Activated CD4-positive, alpha-beta T cell treated with anti-CD3 and anti-CD28 coated beads, Interleukin-2, Interleukin-4, amounts not matched to agents 100 ng/mL and 50 ng/mL, durations not matched to agents 16 hours and 8 hours (primary cell): Measurements from ENCODE around the gene PLCG2.
A peak's percentile ranks its signal among the peaks of the same experiment; 100 is the strongest.
"Not testable (repeated sequence)": the region's sequence is repeated elsewhere in the genome, so short reads cannot be mapped to it uniquely, and the experiment has no call there.

ENCODE experiments used
- DNase-seq: peaks from one replicate; pipeline ENCODE4 v3.0.0-alpha.2; 2020; ENCODE audit warnings: low spot score

PLCG2 gene

DNA sequence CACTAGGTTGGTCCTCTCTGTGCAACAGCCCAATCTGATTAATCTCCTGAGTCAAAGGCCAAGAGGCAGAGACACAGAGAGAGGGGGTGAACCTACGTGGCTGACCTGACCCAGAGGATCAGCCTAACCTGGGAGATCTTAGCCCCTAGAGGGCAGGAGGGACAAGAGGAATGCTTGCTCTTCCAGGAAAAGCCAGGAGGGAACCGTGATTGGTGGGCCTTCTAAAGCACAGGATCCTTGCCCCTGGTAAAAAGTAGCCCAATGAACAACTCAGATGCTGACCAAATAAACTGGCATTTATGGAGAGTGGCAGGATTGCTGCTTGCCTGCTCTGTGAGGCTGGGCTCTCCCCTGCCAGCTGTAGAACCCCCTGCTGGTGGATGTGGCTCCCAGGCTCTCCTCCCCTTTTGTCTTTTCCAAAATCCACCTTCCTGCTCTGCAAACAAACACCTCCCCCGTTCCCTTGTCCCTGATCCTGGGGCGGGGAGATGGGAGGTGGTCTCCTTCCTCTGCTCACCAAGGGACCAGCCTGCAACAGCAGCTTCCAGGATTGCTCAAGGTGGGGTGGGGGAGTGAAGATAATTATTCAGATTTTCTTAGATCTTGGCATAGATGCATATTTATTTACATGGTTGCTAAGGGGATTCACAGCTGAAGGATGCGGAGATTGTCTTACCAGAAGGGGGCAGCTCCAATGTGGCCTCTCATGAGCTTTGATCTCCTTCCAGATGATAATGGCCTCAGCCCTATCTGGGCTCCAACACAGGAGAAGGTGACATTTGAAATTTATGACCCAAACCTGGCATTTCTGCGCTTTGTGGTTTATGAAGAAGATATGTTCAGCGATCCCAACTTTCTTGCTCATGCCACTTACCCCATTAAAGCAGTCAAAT, 160.3 kb downstream of the PLCG2 start:
- DNase-seq: no peak

DNA sequence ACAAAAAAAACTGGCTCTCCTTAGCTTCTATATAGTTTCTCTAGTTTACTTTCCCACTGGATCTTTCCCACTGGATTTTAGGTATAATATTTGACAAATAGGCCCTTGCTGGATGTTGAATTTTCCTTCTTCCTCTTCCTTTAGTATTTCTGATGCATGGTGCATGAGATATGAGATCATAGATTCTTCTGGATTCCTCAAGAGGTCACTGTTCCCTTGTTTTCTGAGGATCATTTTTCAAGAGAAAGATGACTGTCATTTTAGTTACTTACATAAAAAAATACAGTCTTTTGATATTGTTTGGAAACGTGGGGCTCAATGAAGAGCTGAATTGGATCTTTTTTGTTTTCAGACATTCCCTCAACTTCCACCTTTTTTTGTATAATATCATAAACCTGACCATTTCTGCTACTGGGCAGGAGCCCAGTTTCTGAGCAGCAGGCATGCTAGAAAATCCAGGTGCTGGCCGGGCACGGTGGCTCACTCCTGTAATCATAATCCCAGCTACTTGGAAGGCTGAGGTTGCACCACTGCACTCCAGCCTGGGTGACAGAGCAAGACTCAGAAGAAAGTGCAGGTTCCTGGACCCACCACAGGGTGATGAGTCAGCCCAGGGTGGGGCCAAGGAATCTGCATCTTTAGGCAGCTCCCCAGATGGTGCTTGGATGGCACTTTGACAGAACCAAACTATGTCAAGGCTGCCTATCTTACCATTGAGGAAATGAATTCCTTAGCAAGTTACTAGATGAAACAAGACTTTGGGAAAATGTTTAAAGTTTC, 161.9 kb downstream of the PLCG2 start:
- peak; percentile 11 for DNase-seq

DNA sequence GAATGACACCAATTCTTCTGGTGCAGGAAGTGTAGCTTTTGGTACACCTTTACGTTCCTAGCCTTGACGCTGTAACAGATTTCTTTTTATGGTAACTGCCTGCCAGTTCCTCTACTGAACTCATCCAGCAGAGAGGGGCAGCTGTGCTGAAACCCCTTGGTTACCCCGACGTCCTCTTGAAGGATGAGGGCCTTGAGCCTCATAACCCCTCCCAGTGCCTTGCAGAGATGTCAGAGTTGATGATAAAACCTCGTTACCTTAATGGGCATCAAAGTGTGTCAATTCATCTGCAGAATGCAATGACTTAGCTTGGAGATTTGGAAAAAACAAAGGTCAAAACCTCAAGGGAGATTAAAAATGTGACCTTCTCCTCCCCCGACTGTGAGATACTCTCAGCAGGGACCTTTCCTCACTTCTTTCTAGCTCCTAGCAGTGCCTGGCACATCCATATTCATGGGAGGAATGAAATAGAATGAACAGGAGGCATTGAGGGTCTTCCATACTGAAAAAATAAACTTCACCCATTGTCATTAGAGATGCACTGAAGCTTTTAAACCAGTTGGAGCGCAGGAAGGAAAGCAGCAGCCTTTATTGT, 163.0 kb downstream of the PLCG2 start:
- DNase-seq: no peak

DNA sequence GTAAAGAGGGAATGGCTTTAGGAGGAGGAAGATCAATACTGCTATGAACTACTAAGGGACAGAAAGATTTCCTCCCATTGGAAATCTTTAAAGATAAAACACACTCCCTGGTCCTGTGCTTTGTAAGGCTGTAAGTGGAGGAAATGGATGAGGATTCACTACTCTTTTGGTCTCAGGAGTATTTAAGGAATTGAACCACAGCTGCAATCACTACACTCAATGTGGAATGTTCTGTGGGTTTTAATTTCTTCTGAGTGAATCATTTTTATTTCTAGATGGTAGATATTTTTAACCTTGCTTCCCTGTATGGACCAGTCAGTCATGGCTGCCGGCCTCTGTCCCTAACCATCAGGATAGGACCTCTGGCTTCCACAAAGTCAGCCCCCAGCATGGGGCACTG, 166.6 kb downstream of the PLCG2 start:
- no peak for DNase-seq

DNA sequence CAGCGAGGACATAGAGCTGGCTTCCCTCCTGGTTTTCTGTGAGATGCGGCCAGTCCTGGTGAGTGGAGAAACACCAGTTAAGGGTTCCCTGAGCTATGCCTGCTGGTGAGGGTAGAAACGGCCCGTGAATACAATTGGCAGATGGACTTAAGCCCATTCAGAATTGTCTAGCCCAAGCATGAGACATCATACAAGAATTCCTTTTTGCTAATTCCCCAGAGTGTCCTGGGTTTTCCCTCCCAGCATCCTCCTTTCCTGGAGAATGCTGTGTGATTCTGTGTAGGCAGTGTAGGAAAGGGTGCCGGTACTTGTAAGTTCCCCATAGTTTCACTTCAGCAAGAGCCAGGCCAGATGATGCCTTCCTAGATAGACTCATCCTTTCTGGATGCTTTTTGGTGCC, 167.1 kb downstream of the PLCG2 start:
- DNase-seq: no peak

DNA sequence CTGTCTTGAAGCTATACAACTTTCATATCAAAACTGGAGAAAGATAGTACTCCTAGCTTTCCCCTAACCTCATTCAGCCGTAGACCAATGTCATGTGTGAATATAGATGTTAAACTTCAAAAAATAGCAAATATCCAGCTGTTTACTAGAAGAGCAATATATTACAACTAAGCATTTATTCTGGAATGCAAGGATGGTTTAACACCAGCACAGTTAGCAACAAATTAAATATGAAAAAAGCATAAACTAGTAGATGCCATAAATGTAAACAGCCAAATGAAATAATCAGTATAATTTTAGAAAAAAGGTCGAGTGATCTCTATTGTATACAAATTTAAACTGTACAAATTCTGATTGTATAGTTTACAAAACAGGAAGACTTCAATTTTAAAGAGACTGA, 172.5 kb downstream of the PLCG2 start:
- no peak for DNase-seq

DNA sequence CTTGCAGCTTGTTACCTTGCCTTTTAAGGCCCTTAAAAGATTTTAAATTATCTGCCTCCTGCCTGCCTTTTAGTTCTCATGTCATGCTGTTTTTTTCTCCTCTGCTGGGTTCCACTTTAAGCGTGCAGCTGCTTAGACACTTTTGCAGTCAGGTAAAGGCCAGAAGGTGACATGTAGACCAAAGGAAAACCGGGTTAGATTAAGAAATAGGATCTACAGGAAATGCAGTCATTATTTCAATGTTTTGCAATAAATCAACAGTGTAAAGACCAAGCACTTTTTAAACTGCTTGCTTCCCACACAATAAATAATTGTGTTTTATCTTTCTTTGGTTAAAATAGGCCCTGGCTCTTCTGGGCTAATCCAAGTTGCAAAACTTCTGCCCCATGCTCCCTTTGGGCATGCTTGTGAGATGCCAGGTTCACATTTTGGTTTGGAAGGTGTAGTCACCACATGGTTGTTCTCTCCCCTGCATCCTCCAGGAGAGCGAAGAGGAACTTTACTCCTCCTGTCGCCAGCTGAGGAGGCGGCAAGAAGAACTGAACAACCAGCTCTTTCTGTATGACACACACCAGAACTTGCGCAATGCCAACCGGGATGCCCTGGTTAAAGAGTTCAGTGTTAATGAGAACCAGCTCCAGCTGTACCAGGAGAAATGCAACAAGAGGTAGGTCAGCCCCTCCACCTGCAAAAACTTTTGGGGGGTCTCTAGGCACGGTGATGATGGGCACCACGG, 177.3 kb downstream of the PLCG2 start:
- DNase-seq: no peak

DNA sequence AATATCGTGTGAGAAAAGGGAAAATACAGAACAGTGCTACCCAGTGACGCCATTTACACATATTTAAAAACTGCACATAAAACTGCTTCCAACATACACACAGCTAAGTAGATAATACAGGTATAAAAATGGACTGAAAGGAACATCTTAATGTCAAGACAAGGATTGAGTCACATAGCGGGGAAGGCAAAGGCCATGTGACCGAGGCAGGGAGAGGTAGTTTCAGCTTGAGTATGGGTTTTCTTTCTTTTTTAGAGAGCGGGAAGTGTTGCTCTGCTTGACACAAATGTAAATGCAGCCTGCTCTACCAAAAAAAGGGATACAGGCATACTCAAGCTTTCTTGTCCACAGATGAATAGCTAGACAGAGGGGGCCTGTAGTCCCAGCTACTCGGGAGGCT, 185.7 kb downstream of the PLCG2 start:
- DNase-seq: no peak

DNA sequence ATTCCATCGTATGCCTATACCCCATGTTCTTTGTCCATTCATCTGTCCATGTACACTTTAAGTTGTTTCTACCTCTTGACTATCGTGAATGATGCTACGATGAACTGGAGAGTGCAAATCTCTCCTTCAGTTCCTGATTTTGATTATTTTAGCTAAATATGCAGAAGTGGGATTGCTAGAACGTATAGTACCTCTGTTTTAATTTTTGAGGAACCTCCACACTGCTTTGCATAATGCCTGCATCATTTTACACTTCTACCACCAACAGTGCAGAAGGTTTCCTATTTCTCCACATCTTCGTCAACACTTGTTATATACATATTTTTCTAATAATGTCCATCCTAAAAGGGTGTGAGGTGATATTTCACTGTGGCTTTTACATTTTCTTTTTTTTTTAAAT, 188.3 kb downstream of the PLCG2 start:
- no peak for DNase-seq

DNA sequence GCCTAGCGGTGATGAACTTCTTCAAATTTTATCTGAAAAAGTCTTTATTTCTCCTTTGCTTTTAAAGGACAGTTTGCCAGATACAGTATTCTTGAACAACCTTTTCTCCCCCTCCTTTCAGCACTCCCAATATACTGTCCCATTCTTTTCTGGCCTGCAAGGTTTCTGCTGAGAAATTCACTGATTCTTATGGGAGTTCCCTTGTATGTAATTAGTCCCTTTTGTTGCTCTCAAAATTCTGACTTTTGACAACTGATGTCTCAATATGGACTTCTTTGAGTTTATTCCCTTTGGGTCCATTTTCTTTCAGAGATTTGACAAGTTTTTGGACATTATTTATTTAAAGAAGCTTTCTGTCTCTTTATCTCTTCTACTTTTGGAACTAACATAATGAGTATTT, 192.8 kb downstream of the PLCG2 start:
- no peak for DNase-seq

DNA sequence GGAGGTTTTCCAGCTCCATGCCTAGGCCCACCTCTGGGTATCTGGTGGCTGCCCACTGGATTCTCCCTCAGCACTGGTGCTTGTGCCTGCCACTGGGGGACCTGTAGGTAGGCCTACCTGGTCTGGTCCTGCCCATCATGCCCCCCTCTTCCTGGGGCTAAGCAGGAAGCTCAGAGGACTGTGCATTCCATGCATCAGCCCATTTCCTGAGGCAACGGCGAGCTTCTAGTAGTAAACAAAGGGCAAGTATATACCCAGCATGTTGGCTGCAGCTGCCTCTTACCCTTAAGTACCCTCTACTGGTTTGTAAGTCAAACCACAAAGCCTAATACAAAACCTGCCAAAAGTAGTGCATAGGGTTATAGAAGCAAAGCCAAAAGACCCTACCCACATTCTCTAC, 194.6 kb downstream of the PLCG2 start:
- DNase-seq: no peak

DNA sequence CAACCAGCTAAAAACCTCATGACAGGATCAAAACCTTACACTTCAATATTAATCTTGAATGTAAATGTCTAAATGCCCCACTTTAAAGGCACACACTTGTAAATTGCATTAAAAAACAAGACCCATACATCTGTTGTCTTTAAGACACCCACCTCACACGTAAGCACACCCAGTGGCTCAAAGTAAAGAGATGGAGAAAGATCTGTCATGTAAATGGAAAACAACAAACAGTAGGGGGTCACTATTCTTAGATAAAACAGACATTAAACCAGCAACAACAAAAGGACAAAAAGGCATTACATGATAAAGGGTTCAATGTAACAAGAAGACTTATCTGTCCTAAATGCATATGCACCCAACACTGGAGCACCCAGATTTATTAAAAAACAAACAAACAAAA, 196.5 kb downstream of the PLCG2 start:
- no peak for DNase-seq

DNA sequence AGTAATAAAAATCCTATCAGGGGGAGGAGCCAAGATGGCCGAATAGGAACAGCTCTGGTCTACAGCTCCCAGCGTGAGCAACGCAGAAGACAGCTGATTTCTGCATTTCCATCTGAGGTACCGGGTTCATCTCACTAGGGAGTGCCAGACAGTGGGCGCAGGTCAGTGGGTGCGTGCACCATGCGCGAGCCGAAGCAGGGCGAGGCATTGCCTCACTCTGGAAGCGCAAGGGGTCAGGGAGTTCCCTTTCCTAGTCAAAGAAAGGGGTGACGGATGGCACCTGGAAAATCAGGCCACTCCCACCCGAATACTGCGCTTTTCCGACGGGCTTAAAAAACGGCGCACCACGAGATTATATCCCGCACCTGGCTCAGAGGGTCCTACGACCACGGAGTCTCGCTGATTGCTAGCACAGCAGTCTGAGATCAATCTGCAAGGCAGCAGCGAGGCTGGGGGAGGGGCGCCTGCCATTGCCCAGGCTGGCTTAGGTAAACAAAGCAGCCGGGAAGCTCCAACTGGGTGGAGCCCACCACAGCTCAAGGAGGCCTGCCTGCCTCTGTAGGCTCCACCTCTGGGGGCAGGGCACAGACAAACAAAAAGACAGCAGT, 198.3 kb downstream of the PLCG2 start:
- DNase-seq: not testable (repeated sequence)

DNA sequence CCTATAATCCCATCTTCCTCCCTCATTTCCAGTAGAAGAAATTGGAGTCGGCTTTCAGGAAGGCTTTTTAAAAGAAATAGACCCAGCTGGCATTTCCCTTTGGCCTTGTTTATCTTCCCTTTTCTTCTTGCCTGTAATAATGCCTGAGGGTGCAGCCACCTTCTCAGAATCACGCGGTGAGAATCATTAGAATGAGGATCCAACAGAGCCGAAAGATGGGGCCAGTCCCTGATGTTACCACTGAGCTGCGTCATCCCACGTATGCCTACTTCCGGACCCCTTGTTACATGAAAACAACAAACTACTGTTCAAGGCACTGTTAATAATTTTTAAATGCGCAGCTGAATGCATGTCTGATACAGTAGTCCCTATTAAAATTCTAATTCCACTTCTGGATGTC, 208.0 kb downstream of the PLCG2 start:
- DNase-seq: no peak

DNA sequence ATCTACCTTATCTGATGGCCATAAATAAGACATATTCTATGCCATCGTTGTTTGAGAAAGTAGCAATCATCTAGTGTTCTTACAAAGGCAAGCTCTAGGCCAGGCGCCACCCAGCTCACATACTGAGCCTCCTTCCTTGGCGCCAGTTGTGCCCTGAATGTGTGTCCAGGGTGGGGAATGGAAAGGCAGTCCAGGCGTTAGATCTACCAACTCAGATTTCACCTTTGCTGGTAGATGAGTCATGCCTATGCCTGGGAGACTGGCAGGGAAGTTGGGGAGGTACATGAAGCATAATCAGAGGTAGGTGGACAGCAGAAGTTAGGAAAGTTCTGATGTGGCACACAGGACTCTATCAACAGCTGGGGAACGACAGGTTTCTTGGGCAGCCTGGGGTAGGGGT, 208.6 kb downstream of the PLCG2 start:
- DNase-seq: no peak

DNA sequence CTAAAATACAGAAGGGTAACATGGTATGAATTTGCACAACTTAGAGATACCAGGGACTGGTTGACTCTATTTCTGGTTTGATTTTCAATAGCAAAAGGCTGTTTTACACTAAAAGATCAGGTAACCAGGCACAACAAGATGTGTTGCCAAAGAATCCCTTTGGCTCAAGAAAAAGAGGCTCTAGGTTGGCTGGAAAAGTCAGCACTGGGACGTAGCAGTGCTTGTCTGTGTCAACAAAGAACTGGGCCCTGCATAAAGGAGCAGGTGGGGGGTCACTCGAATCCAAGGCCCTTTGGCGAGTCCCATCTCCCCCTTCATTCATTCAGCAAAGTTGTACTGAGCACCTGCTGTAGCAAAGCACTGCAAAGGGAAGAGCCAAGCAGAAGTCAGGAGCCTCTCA, 213.8 kb downstream of the PLCG2 start:
- DNase-seq: no peak

DNA sequence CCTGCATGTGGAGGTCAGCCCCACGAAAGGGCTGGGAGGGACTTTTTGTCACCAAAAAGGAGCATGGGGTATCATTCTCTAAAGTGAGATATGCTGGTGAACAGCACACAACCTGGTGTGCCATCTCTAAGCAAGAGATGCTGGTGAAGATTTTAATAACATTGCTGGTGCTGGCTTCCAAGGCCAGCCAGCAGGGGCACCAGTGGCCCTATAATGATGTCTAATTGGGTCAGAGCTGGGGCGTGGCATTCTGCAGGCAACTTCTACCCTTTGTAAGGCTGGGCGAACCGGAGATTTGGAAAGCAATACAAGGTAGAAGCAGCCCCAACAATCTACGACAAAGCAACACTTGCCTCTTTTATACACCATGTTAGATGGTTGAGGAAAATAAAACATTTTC, 215.4 kb downstream of the PLCG2 start:
- DNase-seq: no peak

DNA sequence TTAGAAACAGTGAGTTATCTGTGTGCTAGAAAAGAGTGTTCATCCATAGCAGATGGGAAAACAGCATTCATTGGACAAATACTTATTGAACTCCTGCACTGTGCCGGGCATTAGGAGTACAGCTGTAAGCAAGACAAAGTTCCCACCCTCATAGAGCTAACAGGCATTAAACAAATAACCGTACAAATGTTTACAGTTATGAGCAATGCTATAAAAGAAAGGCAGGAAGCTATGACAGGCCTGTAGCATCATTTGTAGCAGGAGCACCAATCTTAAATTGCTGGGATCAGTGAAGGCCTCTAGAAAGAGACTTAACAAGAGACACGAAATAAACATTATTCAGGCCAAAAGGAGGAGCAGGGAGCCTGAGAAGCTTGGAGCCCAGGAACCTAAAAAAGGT, 216.6 kb downstream of the PLCG2 start:
- no peak for DNase-seq

DNA sequence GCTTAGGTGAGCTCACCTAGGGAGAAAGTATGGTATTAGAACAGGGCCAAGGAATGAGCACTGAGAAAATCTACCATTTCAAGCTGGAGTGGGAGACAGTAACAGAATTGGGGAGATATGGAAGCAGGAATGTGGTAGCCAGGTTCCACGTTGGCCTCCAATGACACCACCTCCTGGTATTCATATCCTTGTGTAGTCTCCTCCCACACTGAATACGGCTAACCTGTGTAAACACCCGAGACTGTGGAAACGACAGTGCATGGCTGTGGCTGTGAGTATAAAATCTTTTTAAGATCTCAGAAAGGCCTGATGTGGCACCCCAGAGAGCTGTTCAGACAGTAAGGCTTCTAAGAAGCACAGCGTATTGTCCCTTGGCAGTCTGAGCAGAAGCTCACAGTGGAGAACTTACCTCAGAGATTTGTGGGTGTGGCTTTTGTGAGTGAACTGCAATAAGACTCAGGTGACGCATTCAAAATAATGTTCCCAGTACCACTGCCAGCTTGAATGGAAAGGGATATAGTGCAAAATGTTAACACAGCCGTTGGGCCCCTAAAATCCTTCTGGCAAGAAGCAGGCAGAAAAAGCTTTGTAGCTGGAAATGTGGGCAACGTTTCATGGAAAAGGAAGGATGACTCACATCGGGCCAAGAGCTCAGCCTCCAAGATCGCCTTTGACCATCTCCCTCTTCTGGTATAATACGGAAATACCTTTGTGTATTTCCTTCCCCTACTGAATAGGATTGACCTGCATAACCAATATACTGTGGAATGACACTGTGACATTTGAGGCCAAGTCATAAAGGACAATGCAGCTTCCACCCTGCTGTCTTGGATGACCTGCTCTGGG, 217.8 kb downstream of the PLCG2 start:
- DNase-seq: no peak

DNA sequence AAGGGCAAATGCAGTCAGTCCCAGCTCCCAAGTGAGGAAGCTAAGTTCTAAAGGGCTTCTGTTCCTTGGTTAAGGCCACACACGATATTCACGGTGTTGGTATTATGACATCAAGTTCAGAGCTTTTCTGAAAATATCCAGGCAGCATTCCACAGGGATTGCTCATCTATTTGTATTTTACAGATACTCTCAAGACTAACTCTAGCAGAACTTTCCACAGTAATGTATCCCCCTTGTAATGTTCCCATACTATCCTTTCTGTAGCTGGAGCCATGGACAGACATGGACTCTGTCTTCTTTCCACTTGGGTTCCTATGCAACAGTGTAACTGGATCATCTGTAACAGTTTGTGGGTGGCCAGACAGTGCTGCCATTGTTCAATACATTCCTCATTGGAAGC, 218.6 kb downstream of the PLCG2 start:
- no peak for DNase-seq

DNA sequence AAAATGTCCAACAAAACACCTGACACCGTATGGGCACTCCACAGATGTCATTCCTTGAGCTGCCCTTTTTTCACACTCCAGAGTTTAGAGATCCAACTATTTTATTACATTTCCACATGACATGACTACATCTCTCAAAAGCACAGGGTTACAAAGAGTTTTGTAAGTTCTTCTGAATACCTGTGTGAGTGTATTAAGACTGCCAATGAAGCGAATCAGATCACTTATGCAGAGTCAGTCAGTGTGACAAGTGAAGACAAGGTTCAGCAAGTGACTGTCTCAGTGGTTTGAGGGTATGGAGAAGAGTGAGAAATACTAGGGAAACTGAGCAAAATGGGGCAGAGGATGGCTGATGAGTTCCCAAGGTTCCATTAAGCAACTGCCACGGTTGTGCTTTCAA, 223.7 kb downstream of the PLCG2 start:
- no peak for DNase-seq
